Transverse colon (tissue), 4 donors: ENCODE data around the gene GPBP1. TPM values are rescaled to one million over a fixed set of nuclear protein-coding genes. Genes with fewer than 3 reads are reported as not detected.
"Not testable (repeated sequence)": the region's sequence is repeated elsewhere in the genome, so short reads cannot be mapped to it uniquely, and the experiment has no call there.

Source experiments
- DNase-seq: peaks from one replicate; pipeline ENCODE4 v3.0.0-alpha.2; 2019
- H3K27ac ChIP-seq, 4 donors: fragments of 200-600 bp; sonication (generic); 2 replicates each; pipeline ENCODE4 v1.5.1; 2016 to 2018; ENCODE audit warnings: inconsistent platforms in 4 of 4
- H3K27me3 ChIP-seq: fragments of 200-600 bp; sonication (generic); 2 replicates; pipeline ENCODE4 v1.5.1; 2017; ENCODE audit warnings: inconsistent platforms
- H3K36me3 ChIP-seq, 4 donors: fragments of 200-600 bp; sonication (generic); 2 replicates each; pipeline ENCODE4 v1.5.1; 2017 to 2019; ENCODE audit warnings: inconsistent platforms in 4 of 4
- H3K4me1 ChIP-seq, 4 donors: fragments of 200-600 bp; sonication (generic); 2 replicates each; pipeline ENCODE4 v1.5.1; 2017 to 2020; ENCODE audit warnings: inconsistent platforms in 4 of 4
- H3K4me3 ChIP-seq, 4 donors: fragments of 200-600 bp; sonication (generic); 1 replicate in 1 of 4; 2 replicates in 3 of 4; pipeline versions ENCODE4 v1.5.1 to v1.6.1; 2017 to 2019; ENCODE audit warnings: inconsistent platforms in 4 of 4
- H3K9me3 ChIP-seq, 2 donors: fragments of 200-600 bp; sonication (generic); 2 replicates each; pipeline ENCODE4 v1.5.1; 2017 to 2019; ENCODE audit warnings: inconsistent platforms in 2 of 2
- EP300 ChIP-seq: sonication (generic); formaldehyde crosslinking; IDR thresholded peaks from one replicate; pipeline ENCODE4 v1.6.1; 2017; ENCODE audit warnings: antibody characterized with exemption, low read depth
- POLR2A ChIP-seq: fragments of 450-650 bp; IDR thresholded peaks from one replicate; pipeline ENCODE4 v1.6.1; 2016; ENCODE audit warnings: antibody characterized with exemption, mild to moderate bottlenecking, moderate library complexity
- POLR2AphosphoS5 ChIP-seq, 3 donors: sonication (generic); formaldehyde crosslinking; IDR thresholded peaks; one replicate each; pipeline ENCODE4 v1.6.1; 2016; ENCODE audit warnings: antibody characterized with exemption in 3 of 3
- WGBS, 2 donors: methylation state at CpG; one replicate each; pipeline ENCODE4 v1.1.5; 2018; ENCODE audit warnings: low coverage in 1 of 2; 5-methylcytosine and 5-hydroxymethylcytosine counted together
- in situ Hi-C, 4 donors: fragments of 200-750 bp; cut with MboI; loops; one replicate each; pipeline versions ENCODE4 v1.15.0 to v1.15.1; 2017; ENCODE audit warnings: low sequenced_read_pairs in 3 of 4, low pct_ligation_motif_present in 1 of 4, low pct_unique_long_range_greater_than_20kb in 1 of 4
- intact Hi-C: fragments of 100-400 bp; cut with DNase I; formaldehyde crosslinking; loops from one replicate; pipeline ENCODE4 v1.15.1; 2023; ENCODE audit warnings: low total_unique reads
- total RNA-seq, 4 donors: library from RNA; depleted of rRNA; stranded (reverse); fragments of >200 nt; gene quantifications; one replicate each; pipeline ENCODE4 v1.1.0, GENCODE V29; 2016
- TF ChIP-seq, protein P1 (sequence below), 5 experiments: fragments of 200-600 bp in 3 of 5; fragments of 450-650 bp in 2 of 5; sonication (generic) in 3 of 5; IDR thresholded peaks; 1 replicate in 2 of 5; 2 replicates in 3 of 5; pipeline ENCODE4 v1.5.1; 2016 to 2017; ENCODE audit warnings: antibody characterized with exemption in 5 of 5, inconsistent platforms in 3 of 5, mild to moderate bottlenecking in 2 of 5, moderate library complexity in 1 of 5

GPBP1 gene
- total RNA-seq, 4 donors from 2014 or later, result 36.7 to 95.1 (median 75.6) TPM

DNA sequence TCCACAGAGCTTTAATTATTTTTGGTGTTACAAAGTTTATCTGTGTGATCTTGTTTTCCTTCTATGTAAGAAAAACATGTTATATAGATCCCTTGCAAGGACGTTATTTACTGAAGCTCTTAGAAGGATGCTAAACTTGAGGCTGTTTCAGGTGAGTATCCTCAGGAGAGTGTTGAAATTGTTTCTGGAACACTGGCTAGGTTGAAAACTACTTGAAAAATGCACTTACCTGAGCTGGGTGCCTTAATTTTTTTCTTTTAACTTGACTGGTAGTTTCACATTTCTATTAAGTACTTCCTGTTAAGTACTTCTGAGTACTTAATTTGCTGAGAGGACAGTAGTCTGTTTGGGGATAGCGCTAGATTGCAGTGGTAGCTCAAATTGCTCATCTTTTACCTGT, 18.1 kb downstream of the GPBP1 start:
- intact Hi-C loops, result no loop called here
- no peak overlapping the region for H3K27ac ChIP-seq
- in situ Hi-C loops, result no loop called here
- no peaks in the 10 kb centered on the region for H3K9me3 ChIP-seq
- H3K4me3 ChIP-seq, result no peak overlapping the region
- H3K4me1 ChIP-seq, result peaks cover 5 to 47% (median 20%) of the 10 kb centered on the region in 4 donors
- no peak for DNase-seq
- H3K36me3 ChIP-seq, result peaks cover 0 to 13% (median 3%) of the 10 kb centered on the region in 4 donors
- WGBS, 2 donors, result 84 to 85% methylated on average over 2 of the region's 2 CpGs
- TF ChIP-seq POLR2A (no peak), POLR2AphosphoS5 (IDR thresholded peaks at IDR 0.05) (no peak), EP300 (no peak)
- TF ChIP-seq, protein P1, sequence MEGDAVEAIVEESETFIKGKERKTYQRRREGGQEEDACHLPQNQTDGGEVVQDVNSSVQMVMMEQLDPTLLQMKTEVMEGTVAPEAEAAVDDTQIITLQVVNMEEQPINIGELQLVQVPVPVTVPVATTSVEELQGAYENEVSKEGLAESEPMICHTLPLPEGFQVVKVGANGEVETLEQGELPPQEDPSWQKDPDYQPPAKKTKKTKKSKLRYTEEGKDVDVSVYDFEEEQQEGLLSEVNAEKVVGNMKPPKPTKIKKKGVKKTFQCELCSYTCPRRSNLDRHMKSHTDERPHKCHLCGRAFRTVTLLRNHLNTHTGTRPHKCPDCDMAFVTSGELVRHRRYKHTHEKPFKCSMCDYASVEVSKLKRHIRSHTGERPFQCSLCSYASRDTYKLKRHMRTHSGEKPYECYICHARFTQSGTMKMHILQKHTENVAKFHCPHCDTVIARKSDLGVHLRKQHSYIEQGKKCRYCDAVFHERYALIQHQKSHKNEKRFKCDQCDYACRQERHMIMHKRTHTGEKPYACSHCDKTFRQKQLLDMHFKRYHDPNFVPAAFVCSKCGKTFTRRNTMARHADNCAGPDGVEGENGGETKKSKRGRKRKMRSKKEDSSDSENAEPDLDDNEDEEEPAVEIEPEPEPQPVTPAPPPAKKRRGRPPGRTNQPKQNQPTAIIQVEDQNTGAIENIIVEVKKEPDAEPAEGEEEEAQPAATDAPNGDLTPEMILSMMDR (IDR thresholded peaks at IDR 0.05), result no peak
- H3K27me3 ChIP-seq, result no peaks in the 10 kb centered on the region

DNA sequence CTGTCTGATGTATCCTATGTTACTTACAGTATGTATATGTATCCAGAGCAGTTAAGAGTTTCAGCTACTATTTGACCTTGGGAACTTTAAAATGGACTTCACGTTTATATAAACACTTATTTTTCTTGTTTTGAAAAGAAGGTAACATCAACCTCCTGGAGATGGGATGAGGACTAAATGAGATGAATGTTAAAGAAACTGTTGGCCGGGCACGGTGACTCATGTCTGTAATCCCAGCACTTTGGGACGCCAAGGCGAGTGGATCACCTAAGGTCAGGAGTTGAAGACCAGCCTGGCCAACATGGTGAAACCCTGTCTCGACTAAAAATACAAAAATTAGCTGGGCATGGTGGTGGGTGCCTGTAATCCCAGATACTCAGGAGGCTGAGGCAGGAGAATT, 19.0 kb downstream of the GPBP1 start:
- H3K27me3 ChIP-seq, intact Hi-C loops, DNase-seq, H3K9me3 ChIP-seq, H3K27ac ChIP-seq, in situ Hi-C loops, H3K4me3 ChIP-seq: not testable (repeated sequence)
- WGBS, 2 donors, result 74% methylated on average over 6 of the region's 6 CpGs; no CpG with 5 or more reads in 1 of the 2 donors
- Histone ChIP-seq H3K36me3 (peaks cover 0 to 14% (median 3%) of the 10 kb centered on the region in 4 donors), H3K4me1 (peaks cover 0 to 39% (median 17%) of the 10 kb centered on the region in 4 donors)

DNA sequence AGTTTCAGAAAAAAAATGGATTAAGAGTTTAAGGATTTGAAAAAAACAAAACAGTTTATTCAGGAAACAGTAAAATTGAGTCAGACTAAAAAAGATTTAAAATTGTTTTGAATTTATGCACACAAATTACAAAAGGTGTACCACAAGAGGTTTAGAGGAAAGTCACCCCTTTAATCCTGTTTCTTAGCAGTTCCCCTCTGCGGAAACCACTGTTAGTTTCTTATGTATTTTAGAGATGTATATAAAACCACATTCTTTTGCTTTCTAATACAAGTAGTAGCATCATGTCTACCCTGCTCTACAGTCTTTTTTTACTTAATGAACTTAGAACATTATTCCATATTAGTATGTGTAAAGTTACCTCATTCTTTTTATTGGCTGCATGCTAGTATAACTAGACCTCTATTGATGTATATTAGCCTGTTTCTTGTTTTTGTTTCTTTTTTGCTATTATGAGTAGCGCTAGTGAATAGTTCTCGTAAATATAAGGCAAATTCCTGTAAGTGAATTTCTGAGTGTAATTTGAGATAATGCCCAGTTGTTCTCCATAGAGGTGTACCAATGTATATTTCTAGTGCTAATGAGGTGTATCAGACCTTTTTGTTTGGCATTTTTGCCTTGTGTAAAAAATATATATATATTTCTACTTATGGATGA, 20.0 kb downstream of the GPBP1 start:
- 85 to 88% methylated on average over 3 of the region's 3 CpGs for WGBS, 2 donors
- H3K27ac ChIP-seq, result no peak overlapping the region
- TF ChIP-seq, protein P1 (IDR thresholded peaks at IDR 0.05), result no peak
- TF ChIP-seq EP300 (no peak), POLR2AphosphoS5 (IDR thresholded peaks at IDR 0.05) (no peak), POLR2A (no peak)
- in situ Hi-C loops, result no loop called here
- DNase-seq, result no peak
- H3K27me3 ChIP-seq, result no peaks in the 10 kb centered on the region
- no peak overlapping the region for H3K4me3 ChIP-seq
- intact Hi-C loops, result no loop called here
- H3K9me3 ChIP-seq, result no peaks in the 10 kb centered on the region
- H3K36me3 ChIP-seq, result peaks cover 0 to 14% (median 3%) of the 10 kb centered on the region in 4 donors
- H3K4me1 ChIP-seq, result peaks cover 0 to 29% (median 11%) of the 10 kb centered on the region in 4 donors

DNA sequence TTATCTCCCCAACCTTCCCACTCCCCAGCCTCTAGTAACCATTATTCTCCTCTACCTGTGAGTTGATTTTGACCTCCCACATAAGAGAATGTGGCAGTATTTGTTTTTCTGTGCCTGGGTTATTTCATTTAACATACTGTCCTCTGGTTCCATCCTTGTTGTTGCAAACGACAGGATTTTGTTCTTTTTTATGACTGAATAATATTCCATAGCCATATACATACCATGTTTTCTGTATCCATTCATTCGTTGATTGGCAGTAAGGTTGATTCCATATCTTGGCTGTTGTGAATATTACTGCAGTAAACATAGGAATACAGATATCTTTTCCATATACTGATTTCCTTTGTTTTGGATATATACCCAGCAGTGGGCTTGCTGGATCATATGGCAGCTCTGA, 20.8 kb downstream of the GPBP1 start:
- Histone ChIP-seq H3K4me3 (no peak overlapping the region), H3K27ac (no peak overlapping the region), H3K9me3 (no peaks in the 10 kb centered on the region), H3K4me1 (peaks cover 0 to 29% (median 7%) of the 10 kb centered on the region in 4 donors), H3K36me3 (peaks cover 0 to 14% (median 3%) of the 10 kb centered on the region in 4 donors), H3K27me3 (no peaks in the 10 kb centered on the region)
- in situ Hi-C loops (no loop called here), intact Hi-C loops (no loop called here)
- WGBS, 2 donors, result 93 to 100% methylated on average over 2 of the region's 2 CpGs
- no peak for DNase-seq
- TF ChIP-seq POLR2AphosphoS5 (IDR thresholded peaks at IDR 0.05) (no peak), EP300 (no peak), POLR2A (no peak)
- TF ChIP-seq, protein P1 (IDR thresholded peaks at IDR 0.05), result no peak
